Effector CD4-positive, alpha-beta T cell (primary cell): Measurements from ENCODE around the gene CDC25B.

Source experiments
- DNase-seq: peaks from one replicate; pipeline ENCODE4 v3.0.0-alpha.2; 2020
- total RNA-seq: gene quantifications from one replicate; lab custom pipeline; 2026; lab: John Stamatoyannopoulos, UW

The CDC25B gene
- total RNA-seq = 236 reads per million, percentile 94 among the genes with 10 or more reads in this experiment

DNA sequence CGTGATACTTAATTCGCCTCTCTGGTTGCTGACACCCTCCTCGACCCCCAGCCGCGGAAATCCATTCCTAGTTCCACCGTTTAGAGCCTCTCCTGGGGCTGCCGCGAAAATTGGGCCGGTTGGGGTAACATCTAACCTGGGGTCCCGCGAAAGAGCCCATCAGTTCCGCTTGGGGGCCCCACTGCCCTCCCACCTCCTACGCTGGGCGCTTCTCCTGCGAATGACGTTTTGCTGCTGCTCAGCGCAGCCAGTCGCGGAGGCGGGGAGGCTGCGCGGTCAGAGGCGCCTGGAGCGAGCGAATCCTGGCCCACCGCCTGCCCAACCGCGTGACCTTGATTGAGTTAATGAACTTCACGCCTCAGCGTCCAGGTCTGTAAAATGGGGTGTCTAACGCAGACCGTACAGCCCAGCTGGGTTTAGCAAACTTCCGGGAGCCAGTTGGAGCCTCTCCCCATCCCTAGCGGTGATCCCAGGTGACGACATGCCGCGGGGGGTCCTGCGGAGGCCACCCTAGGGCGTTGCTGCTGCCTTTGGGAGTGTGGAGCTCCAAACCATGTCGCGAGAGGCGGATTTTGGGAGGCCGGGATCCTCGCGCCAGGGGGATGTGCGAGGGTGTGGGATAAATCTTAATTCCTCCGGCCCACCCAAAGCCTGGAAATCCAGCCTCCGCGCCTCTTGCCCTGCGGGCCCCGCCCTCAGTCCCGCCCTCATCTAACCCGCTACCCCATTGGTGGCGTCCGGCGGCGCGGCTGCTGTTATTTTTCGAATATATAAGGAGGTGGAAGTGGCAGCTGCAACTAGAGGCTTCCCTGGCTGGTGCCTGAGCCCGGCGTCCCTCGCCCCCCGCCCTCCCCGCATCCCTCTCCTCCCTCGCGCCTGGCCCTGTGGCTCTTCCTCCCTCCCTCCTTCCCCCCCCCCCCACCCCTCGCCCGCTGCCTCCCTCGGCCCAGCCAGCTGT lies at the start of gene CDC25B:
Gene CDC25B (plus strand): TSS at position 800 of the 958 bp plus-strand sequence. CDS start 222 bp downstream, outside the sequence.
- peak; percentile 88 for DNase-seq

DNA sequence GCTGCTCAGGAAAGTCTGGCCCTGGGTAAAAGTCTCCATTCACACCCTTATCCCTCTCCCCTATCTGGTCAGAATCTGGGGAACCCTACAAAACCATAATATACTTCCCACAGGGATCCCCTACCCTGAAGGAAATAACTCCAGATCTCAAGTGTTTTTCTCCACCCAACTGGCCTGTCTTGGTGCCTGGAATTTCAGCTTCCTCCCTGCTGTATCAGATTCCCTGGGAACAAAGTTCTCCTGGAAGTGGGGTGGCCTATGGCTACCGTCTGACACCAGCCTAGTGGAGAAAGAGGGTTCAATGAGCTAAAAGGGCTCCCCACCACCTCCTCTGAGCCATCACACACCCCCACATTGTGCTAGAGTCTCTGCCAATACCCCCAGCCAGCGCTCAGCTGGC lies 48.6 kb upstream of the CDC25B start:
- no peak for DNase-seq

DNA sequence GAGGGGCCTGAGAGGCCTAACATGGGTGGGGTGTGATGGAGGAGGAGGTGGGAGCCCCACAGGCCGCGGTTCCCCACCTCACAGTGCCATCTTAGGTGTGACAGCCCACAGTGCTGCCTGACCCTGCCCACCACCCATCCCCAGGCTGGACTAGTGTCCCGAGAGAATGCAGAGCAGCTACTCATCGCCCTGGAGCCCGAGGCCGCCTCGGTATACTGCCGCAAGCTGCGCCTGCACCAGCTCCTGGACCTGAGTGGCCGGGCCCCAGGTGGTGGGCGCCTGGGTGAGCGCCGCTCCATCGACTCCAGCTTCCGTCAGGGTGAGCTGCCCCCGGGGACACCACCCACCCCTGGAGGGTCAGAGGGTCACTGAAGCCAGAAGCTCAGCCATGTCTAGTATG lies 48.0 kb upstream of the CDC25B start:
- DNase-seq = no peak

DNA sequence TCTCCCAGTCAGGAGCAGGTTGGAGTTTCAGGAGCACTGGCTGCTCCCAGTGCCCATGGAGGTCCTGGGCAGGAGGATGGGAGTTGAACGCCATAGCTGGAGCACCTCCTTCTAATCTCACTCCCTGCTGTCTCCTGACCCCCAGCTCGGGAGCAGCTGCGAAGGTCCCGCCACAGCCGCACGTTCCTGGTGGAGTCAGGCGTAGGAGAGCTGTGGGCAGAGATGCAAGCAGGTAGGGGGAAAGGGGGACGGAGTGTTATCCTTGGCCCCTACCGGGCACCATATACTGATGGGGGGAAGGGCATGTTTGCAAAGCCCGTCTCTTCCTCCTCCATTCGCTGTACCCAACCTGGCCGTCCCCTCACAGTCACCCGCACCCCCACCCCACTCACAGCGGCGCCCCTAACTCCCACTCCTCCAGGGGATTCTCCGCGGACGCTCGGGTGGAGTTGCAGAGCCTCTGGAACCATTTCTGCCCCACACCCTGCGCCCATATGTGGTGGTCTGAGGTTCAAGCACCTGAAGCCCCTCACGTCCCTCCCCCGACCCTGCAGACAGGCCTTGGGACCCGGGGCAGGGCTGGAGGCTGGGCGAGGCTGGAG lies 46.9 kb upstream of the CDC25B start:
- DNase-seq = no peak

DNA sequence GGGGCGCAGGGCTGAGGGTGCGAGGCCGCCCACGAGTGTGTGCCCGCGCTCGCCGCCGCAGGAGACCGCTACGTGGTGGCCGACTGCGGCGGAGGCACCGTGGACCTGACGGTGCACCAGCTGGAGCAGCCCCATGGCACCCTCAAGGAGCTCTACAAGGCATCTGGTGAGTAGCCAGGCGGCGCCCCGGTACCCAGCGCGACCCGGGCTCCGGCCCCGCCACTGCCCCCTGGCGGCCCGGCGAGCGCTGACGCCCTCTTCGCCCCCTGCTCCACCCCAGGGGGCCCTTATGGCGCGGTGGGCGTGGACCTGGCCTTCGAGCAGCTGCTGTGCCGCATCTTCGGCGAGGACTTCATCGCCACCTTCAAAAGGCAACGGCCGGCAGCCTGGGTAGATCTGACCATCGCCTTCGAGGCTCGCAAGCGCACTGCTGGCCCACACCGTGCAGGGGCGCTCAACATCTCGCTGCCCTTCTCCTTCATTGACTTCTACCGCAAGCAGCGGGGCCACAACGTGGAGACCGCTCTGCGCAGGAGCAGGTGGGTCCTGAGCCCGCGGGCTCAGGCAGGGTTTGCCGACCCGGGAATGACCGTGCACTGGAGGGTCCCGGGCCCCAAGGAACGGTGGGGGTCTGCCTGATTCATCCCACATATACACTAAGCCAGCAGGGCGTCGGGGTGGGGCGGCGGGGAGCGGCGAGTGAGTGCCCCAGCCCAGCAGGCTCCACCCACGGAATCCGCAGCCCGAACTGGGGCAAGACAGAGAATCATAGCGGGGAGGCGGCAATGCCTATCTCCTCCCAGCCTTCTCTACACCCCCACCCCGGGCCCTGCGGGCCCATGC lies 46.2 kb upstream of the CDC25B start:
- DNase-seq = no peak

DNA sequence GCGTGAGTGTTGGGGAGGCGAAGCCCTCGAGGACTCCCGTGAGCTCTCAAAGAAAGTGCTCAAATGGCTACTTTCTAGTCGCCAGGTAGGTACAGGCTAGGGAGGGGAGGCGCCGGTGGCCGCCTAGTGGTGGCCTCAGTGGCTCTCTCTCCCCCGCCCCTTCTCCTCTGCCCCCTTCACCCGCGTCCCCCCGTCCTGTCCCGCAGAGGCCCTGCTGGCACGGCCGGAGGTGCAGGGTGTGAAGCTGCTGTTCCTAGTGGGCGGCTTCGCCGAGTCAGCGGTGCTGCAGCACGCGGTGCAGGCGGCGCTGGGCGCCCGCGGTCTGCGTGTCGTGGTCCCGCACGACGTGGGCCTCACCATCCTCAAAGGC lies 44.8 kb upstream of the CDC25B start:
- no peak for DNase-seq

DNA sequence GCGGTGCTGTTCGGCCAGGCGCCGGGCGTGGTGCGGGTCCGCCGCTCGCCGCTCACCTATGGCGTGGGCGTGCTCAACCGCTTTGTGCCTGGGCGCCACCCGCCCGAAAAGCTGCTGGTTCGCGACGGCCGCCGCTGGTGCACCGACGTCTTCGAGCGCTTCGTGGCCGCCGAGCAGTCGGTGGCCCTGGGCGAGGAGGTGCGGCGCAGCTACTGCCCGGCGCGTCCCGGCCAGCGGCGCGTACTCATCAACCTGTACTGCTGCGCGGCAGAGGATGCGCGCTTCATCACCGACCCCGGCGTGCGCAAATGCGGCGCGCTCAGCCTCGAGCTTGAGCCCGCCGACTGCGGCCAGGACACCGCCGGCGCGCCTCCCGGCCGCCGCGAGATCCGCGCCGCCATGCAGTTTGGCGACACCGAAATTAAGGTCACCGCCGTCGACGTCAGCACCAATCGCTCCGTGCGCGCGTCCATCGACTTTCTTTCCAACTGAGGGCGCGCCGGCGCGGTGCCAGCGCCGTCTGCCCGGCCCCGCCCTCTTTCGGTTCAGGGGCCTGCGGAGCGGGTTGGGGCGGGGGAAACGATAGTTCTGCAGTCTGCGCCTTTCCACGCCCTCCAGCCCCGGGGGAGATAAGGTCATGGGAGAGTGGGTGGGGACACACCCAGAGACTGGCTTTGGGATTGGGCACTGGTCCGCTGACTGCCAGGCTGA lies 44.3 kb upstream of the CDC25B start:
- peak; percentile 15 for DNase-seq

DNA sequence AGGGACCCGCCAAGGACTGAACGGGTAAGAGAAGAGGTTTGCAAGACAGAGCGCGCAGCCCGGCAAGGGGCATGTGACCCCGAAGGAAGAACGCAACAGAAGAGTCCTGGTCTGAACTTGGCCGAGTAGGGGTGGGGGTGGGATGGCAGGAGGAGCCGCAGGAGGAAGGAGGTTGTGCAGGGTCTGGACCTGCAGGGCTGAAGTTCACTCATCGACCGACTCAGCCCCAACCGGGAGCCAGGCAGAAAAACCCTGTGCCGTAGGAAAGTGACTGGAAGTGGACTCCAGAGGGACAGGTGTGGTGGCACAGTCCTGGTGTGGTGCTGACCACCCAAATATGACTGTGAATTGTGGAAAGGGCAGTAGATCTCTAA lies 43.7 kb upstream of the CDC25B start:
- DNase-seq = no peak

DNA sequence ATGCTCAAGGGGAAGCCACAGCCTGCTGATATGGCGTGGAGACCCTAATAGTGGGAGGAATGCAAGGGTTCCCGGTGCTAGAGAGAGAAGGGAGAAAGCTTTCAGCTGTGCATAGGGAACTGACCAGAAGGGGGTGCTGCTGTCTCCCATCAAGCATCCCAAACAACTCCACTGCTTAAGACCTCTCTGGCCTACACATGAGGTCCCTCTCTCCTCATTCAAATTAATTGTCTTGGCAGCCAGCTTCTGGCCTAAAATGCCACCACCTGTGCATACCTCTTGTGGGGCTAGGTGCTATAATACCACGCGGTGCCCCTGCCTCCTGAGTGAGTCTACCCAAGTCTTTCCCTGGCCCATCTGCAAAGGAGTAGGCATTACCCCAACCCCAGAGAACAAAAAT lies 43.0 kb upstream of the CDC25B start:
- peak; percentile 50 for DNase-seq

DNA sequence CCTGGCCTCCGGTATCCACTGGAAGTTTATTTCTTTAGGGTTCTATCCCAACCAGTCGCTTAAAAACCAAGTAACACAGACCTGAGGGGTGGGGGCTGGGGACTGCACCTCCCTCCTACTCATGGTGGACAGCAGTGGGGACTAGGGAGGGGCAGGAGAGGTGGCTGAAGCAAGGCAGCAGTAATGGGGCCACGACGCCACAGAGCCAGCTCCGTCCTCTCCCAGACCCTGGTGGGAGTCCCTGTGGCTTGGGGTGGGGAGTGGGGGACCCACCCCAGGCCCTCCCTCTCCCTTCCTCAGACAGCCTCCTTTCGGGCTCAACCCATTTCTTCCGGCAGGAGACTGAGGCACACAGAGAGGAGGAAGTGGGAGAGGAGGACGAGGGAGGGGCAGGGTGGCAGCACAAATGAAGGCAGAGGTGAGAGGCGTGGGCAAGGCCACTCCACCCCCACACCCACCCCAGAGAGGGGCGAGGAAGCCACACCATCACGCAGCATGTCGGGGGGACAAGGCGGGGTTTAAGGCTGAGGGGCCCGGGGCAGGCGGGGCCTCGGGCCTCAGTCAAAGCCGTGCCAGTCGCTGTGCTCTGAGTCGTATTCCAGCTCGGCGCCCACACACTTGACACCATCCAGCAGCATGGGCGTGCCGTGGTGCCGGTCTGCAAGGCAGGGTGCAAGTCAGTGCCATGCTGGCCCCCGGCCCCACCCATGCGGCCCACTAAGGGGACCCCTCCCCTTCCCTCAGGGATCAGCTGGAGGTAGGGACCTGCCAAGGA lies 42.4 kb upstream of the CDC25B start:
- no peak for DNase-seq

DNA sequence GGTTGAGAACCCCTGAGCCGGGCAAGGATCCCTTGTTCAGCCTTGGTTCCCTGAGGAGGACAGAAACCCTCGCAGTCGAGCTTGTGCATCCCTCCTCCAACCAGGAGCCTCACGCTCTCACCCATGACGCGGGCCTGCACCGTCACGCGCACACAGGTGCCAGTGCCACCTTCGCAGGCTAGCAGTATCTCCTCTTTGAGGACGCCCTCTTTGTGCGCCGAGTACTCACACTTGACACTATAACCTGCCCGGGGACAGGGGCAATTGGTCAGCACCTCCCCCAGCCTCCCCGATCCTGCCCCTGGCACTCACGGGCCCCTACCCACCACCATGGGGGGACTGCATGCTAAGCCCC lies 41.9 kb upstream of the CDC25B start:
- no peak for DNase-seq

DNA sequence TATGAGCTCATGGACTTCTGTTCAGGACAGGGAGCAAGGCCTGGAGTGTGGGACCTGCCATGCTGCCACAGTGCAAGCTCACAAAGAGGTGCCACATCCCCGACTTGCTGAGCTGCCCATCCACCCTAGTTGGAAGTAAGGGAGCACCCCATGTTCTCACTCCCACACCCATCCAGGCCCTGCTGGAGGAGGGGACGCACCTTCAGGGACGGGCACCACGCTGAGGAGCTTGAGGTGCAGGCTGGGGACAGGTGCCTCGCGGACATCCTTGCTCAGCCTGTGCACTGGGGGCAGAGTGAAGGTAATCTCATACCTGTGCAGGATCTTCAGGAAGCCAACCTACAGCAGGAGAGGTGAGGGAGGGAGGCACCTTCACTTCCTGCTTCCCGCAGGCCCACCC lies 40.8 kb upstream of the CDC25B start:
- no peak for DNase-seq

DNA sequence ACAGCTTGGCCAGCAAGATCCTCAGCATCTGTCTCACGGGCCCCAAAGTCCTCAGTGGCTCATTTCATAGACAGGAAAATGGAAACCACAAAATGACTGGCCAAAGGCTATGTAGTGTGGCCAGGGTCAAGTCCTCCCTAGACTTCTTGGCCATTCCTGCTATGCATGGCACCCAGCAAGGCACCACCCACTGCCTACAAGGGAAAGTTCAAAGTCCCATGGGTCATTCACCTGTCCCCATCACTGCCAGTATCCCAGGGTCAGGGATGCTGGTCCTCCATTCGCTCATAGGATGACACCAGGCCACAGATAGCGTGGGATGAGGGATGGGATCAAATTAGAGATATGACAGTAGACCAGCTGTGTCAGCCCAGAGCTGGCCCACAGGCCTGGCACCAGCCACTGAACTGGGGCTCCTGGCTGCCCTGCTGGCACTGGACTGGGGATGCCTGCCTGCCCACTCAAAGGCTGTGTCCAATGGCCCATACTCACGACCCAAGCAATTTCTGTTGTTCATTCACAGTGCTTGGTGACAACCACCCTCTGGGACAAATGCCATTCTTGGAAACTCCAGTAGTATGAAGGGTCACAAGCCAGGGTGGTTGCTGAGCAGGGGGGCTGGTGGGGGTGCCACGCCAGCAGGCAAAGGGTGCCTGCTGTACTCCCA lies 40.2 kb upstream of the CDC25B start:
- DNase-seq = no peak

DNA sequence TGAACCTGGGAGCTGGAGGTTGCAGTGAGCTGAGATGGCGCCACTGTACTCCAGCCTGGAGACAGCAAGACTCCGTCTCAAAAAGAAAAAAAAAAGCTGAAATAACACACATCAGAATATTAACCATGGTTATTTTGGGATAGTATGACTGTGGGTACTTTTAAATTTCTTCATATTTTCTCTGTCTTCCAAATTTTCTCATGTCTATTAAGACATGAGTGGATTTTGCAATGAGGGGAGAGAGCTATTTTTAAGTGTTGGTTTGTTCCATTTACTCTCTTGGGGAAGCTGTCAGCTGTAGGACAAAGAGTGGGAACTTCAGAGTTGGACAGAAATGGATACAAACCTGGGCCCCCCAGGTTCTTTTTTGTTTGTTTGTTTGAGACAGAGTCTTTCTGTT lies 38.8 kb upstream of the CDC25B start:
- no peak for DNase-seq

DNA sequence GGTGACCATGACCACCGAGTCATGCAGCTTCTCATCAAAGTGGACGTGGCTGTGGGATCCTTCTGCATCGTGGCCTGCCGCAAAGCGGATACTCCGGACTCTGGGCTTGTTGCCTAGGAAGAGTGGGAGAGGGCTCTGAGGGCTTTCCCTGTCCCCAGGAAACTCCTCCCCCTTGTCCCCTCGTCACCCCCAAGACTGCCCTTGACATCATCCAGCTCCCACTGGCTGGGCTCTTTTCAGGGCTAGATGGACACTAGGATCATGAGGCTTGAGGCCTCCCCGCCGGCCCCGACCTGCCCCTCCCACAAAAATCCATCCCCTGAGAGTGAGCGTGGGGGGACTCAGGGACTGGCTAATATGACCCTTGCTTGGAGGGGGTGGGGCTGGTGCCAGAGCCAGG lies 37.5 kb upstream of the CDC25B start:
- DNase-seq = no peak

DNA sequence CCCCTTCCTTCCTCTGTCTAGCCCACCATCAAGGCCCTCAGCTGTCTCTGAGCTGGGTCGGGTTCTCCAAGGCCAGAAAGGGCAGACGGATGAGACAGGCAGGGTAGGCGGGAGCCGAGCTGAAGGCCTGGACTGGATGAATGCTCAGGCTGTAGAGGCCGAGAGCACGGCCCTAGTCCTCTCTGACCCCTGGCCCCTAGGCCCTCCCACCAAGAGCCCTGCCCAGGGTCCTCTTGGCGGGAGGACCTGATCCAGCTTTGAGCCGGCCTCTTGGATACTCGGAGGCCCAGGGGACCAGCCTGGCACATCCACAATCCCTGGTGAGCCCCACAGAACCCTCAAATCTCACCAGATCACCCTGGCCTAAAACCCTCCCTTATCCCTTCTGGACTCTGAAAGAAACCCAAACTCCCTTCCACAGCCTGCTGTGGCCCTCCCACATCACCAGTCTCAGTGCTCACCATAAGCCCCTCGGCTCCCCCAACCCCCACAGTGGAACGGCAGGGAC lies 36.7 kb upstream of the CDC25B start:
- DNase-seq = no peak

DNA sequence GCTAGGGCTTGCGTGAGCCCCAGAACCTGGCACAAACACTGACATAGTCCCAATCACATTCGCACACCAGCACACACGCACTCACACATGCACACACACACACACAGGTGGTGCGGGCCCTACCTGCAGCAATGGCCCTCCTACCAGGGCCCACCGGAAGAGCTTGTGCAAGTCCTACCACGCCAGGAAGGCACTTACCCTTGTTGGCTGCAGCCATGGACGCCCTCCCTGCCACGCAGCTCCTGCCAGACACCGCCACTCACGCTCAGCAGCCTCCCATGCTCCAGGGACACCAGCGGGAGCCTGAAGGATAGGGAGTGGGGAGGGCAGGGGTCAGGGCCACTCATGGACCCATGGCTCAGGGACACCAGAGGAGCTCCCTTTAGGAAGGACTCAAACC lies 36.2 kb upstream of the CDC25B start:
- DNase-seq = no peak

DNA sequence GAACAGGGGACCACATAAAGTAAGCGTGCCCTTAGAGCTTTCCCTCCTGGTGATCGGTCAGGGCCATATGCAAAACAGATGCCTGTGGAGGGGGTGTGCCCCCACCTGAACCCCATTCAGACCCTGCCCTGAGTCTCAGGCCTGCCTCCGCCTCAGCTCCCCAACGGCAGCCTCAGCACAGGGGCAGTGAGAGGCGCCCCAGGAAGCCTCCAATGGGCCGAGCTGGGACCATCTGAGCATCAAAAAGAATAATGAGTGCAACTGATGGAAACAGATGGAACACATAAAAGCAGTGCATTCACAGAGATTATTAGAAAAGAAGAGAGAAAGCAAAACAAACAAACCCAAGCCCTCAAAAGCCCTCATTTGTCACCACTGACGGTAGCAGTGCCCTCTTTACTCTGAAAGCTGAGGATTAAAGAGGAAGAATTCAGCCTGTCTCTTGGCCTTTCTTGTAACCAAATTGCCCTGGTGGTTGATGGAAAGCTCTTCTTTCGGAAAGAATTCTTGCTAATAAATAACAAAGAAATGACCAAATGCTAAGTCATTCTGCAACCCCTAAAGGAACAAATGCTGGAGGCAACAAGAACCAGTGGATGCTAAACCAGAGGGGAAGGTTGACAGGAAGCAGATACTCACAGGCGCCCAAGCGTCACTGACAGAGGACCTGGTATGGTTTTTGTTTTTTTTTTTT lies 35.3 kb upstream of the CDC25B start:
- DNase-seq = no peak

DNA sequence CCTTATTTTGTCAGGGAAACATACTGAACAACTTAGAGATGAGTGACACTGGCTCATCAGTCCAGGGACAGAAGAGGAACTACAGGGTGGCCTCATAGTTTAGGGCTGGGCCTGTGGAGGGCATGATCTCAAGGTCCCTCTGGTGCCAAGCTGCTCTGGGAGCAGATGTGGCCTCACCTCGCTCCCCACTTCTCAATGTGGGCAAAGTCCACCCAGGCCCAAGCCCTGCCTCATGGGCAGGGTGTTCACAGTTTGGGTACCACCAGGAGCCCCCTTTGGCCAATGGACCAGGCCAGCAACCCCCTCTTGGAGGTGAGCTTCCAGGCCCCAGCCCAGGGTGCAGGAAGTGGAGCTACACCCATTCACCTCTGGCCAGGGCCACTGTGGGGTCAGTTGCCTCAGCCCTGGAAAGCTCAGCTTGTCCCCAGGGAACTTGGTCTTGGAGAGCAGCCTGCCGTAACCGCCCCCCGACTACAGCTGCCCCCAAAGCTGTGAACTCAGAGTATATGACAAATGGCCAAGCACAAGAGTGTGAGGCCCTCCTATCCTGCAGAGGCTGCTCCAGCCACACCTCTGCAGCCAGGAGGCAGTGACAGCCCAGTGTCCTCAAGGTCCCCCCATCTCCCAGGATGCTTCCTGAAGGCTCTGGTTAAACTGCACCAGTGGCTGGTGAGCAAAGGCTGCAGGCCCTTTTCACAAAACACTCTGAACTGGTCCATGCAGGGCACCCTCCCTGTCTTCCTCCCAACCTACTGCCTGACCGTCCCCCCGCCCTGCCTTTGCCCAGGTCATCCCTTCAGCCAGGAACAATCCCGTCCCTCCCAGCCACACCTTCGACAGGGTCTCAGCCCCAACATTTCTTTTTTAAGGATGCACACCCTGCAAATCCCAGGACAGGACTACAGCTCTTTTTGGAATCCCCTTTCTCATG lies 32.2 kb upstream of the CDC25B start:
- no peak for DNase-seq
